Measurements from ENCODE around the gene MAFG.
"Not testable (repeated sequence)": the region's sequence is repeated elsewhere in the genome, so short reads cannot be mapped to it uniquely, and the experiment has no call there.

The MAFG gene

DNA sequence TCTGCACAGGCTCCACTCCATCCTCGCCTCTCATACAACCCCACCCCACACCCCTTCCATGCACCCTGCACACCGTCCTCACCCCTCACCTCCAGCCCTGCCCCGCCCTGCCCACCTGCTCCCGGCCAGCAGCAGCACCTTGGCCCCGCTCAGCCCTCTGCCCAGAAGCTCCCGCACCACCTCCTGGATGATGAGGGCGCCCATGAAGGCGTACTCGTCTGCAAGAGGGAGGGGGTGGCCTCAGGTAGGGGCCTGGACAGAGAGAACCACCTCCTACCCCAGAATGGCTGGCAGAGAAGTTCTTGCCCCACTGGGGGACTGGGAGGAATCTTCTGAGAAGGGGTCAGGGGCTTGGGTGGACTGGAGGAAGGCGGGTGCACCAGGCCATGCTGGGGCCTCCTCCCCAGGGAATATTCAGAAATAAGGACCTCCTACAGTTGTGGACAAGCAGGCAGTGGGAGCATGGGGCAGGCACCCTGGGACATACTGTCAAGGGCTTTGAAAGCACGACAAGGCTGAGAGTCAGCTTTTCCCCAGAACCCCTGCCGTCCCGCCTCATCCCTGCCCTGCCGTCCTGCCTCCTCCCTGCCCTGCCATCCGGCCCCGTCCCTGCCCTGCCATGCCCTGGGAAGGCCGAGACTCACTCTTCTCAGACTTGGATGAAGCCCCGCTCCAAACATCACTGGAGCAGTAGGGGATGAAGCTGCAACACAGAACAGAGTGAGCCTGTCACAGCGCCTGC is 30.3 kb upstream of the MAFG start:
- DNase-seq, result no peak

DNA sequence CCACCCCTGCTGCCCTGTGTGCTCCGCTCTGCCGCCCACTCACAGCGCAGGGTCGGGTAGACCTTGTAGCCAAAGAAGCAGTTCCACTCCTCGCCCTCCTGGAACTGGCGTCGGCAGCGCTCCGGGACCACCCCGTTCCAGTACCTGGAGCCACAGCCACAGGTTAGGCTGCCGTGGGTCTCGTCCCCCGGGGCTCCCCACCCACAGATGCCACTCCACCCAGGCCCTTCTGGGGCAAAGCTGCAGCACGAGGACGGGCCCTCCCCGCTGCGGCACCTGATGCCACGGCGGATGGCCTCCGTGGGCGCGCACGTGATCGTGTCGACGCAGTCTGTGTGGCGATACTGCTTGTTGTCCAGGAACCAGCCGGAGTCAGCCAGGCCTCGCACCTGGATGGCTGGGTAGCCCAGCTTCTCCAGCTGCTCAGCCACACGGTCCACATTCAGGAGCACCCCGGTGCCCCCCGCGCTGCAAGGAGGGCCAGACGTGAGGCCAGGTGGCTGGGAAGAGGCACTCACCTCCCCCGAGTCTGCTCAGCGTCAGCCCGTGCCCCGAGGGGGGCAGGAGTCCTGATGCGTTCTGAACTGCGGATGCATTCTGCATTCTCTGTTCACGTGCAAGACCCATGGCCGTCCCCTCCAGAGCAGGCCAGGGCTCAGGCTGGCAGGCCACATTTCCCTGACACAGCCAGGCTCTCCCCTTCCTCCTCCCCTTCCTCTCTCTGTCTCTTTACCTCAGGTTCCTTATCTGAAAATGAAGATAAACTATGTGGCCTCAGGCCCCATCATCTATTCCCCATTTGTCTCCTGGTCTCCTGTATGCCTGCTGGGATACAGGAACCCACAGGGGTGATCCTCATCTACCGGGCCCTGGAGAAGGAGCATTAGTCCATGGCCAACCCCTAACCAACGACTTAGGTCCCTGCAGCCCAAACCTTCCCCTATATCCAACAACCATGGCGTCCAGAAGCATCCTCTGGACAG is 29.4 kb upstream of the MAFG start:
- DNase-seq, result no peak

GRCh38 chr17:81955756-81956544 is 28.4 kb upstream of the MAFG start:
- no peak for DNase-seq

DNA sequence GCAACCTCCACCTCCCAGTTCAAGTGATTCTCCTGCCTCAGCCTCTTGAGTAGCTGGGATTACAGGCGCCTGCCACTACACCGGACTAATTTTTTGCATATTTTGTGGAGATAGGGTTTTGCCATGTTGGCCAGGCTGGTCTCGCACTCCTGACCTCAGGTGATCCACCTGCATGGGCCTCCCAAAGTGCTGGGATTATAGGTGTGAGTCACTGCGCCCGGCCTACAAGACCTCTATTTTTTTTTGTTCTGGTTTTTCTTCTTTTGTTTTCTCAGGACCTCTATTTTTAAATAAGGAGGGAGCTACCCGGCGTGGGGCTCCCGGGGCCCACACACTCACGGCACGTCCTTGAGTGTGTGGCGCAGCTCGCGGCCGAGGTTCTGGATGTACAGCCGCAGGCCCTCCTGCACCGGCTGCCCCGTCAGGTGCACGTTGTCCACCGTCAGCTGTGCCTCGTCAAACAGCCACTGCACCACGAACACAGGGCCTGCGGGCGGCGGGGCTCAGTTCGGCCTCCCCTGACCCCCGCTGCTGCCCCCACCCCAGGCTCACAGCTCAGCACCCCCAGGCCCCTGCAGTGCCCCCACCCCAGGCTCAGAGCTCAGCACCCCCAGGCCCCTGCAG is 27.6 kb upstream of the MAFG start:
- DNase-seq, result no peak

- DNase-seq, result no peak
Measured at GRCh38 chr17:81954131-81955057, 26.9 kb upstream of the MAFG start.

DNA sequence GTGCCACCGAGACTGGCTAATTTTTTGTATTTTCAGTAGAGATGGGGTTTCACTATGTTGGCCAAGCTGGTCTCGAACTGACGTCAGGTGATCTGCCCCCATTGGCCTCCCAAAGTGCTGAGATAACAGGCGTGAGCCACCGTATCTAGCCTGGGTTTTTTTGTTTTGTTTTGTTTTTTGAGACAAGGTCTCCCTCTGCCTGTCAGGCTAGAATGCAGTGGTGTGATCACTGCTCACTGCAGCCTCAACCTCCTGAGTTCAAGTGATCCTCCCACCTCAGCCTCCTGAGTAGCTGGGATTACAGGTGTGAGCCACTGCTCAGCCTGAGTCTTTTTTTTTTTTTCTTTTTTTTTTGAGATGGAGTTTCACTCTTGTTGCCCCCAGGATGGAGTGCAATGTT is 25.9 kb upstream of the MAFG start:
- not testable (repeated sequence) for DNase-seq

DNA sequence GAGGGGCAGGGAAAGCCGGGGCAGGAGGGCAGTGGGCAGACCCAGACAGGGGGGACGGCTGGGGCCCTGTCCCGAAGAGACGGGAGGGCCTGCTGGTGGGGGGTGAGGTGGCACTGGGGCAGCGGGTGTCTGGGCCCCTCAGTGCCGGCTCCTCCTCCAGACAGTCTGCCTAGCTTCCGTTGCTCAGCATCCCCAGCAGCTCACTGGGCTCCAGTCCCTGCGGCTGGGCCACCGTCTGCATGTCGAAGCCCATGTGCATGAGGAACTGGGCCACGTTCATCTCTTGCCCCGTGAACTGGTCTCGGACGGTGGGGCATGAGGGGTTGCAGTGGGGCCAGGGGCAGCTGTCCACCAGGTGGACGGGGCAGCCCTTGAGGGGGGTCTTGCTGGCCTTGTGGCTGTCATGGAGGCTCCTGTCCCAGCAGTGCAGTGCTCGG is 25.3 kb upstream of the MAFG start:
- no peak for DNase-seq

GRCh38 chr17:81951785-81952684 is 24.5 kb upstream of the MAFG start:
- no peak for DNase-seq

DNA sequence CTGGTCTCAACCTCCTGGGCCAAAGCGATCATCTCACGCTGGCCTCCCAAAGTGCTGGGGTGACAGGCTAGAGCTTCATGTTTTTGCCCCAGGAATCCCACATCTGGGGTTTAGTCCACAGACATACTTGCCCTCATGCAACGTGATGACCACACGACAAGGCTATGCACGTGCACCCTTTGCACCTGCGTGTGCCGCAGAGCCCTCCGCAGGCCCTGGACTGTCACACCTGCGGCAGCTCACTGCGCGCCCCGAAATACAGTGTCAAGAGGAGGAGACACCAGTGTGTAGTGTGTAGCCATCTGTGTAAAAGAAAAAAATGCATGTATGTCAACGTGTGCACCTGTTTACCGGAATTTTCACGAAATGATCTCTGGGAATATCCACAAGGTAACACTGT is 23.0 kb upstream of the MAFG start:
- no peak for DNase-seq

- DNase-seq, result no peak
Measured at GRCh38 chr17:81948635-81949378, 21.3 kb upstream of the MAFG start.

- no peak for DNase-seq
Measured at GRCh38 chr17:81947189-81947588, 19.7 kb upstream of the MAFG start, which contains the start of gene MYADML2. TSS of gene MYADML2 (minus strand) at chr17:81947233. CDS start at chr17:81941741, 5,492 bp downstream.

DNA sequence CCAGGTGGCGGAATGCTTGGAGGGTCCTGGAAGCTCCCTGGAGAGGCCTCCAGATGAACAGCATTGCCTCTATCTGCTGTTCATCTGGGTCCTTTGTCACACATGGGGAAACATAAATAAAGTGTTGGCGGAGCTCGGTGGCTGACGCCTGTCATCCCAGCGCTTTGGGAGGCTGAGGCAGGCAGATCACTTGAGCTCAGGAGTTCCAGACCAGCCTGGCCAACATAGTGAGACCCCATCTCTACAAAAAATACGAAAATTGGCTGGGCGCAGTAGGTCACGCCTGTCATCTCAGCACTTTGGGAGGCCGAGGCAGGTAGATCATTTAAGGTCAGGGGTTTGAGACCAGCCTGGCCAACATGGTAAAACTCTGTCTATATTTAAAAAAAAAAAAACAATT is 17.3 kb upstream of the MAFG start:
- DNase-seq, result no peak

- no peak for DNase-seq
Measured at GRCh38 chr17:81942167-81942553, 14.6 kb upstream of the MAFG start.

GRCh38 chr17:81941484-81942166 is 14.1 kb upstream of the MAFG start:
- DNase-seq, result no peak

- DNase-seq, result no peak
Measured at GRCh38 chr17:81940538-81941483, 13.3 kb upstream of the MAFG start.

- DNase-seq, result no peak
Measured at GRCh38 chr17:81939881-81940385, 12.4 kb upstream of the MAFG start.

DNA sequence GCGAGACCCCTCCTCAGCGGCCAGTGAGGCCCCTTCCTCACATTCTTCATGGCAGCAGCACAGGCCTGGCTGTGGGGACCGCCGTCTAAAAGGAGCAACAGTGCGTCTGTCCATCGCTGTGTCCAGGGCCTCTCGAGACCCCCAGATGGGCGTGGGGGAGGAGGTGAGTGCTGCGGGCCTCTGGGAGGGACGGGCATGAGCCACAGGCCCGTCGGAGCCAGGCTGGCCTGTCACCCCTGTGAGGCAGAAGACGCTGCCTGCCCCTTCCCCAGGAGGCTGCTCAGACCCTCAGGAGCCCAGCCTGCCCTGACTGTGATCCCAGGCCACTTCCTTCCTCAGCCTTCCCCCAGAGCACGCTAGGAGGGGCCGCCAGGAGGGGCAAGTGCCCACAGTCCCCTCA is 11.7 kb upstream of the MAFG start:
- DNase-seq, result no peak

DNA sequence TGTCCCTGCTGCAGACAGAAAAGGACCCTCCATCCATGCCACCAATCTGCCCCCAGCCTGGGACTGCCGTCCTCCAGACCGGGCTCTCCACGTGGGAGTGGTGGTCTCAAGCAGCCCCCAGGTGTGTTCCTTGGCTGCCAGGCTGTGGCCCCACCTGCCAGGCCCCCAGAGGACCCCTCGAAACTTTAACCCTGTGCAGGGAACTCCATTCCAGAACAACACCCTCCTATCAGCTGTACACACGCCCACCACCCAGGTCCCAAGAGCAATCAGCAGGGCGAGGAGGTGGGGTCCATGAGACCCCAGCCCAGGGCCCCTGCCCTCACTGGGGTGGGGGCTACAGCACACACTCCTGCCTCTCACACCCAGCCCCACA is 8.2 kb upstream of the MAFG start:
- DNase-seq, result no peak

All from CD4-positive, alpha-beta T cell treated with Interleukin-4 for 4 hours (primary cell).